MCF 10A (cell line): ENCODE measurements around the gene LRIG3. TPM values are rescaled to one million over a fixed set of nuclear protein-coding genes. Genes with fewer than 3 reads are reported as not detected.
"Not testable (repeated sequence)": the region's sequence is repeated elsewhere in the genome, so short reads cannot be mapped to it uniquely, and the experiment has no call there.

ENCODE experiments used
- BruUV-seq: library from RNA; stranded (reverse); fragments of 400-500 nt; replicated peaks from 2 replicates; lab custom pipeline; 2021; lab: Mats Ljungman, UMichigan
- CTCF ChIA-PET: fragments of 300-600 bp; sonication (Branson Sonifier 250); formaldehyde crosslinking; extraction: SDS; loops from one replicate; lab custom pipeline; 2021; ENCODE audit warnings: antibody characterized with exemption, inconsistent platforms; lab: Yijun Ruan, JAX
- POLR2A ChIA-PET: fragments of 300-600, 350-650 bp; sonication (Branson Sonifier 250); formaldehyde crosslinking; extraction: SDS; loops from one replicate; lab custom pipeline; 2020; ENCODE audit warnings: antibody characterized with exemption, inconsistent platforms; lab: Yijun Ruan, JAX
- DNase-seq: peaks from one replicate; pipeline ENCODE4 v3.0.0-alpha.2; 2018; ENCODE audit not compliant: unreplicated experiment
- H3K27ac Mint-ChIP-seq: one replicate; pipeline ENCODE4 v1.8.0; 2022; ENCODE audit warnings: mild to moderate bottlenecking, low read depth, mixed read lengths; ENCODE audit not compliant: unreplicated experiment
- H3K27me3 Mint-ChIP-seq: one replicate; pipeline ENCODE4 v1.8.0; 2022; ENCODE audit warnings: mixed read lengths; ENCODE audit not compliant: insufficient read depth, unreplicated experiment
- H3K36me3 Mint-ChIP-seq: one replicate; pipeline ENCODE4 v1.8.0; 2022; ENCODE audit warnings: mild to moderate bottlenecking, moderate library complexity, mixed read lengths; ENCODE audit not compliant: insufficient read depth, unreplicated experiment
- H3K4me1 Mint-ChIP-seq: one replicate; pipeline ENCODE4 v1.8.0; 2022; ENCODE audit warnings: mixed read lengths; ENCODE audit not compliant: insufficient read depth, unreplicated experiment
- H3K4me3 Mint-ChIP-seq: one replicate; pipeline ENCODE4 v1.8.0; 2022; ENCODE audit warnings: mild to moderate bottlenecking, moderate library complexity, mixed read lengths; ENCODE audit not compliant: unreplicated experiment
- H3K9me3 Mint-ChIP-seq: one replicate; pipeline ENCODE4 v1.8.0; 2022; ENCODE audit warnings: mixed read lengths; ENCODE audit not compliant: unreplicated experiment
- intact Hi-C: fragments of 100-400 bp; cut with micrococcal nuclease; formaldehyde crosslinking; loops from 2 replicates; pipeline ENCODE4 v1.14.1; 2022
- total RNA-seq: library from RNA; stranded (reverse); gene quantifications from 2 replicates; pipeline ENCODE4 v1.2.3, GENCODE V29; 2022
- TF ChIP-seq, protein P1 (sequence below): fragments of 200-600 bp; IDR thresholded peaks from one replicate; pipeline ENCODE4 v1.8.0; 2022; ENCODE audit warnings: antibody characterized with exemption, mild to moderate bottlenecking; ENCODE audit not compliant: unreplicated experiment

LRIG3 gene
- total RNA-seq, 1 experiment from 2014 or later: 41.5 TPM

DNA sequence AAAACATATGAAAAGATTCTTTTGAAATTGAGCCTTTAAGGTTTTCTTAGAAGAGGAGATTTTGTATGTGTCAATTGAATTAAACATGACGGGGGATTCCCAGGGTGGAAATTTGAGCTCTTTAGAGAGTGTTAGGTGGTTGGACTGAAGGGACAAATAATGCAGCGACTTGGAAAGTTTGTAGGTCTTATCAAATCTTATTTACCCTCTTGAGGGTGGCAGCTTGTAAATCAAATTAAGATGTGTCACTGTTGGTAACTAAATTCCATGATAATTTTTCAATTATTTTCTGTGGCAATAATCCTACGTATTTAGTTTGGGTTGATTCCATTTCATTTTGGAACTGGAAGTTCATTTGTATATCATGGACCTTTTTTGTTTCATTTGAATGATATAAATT is 33.7 kb upstream of the LRIG3 start:
- no peak for DNase-seq
- Mint-ChIP-seq H3K27me3 (no peaks in the 10 kb centered on the region), H3K36me3 (no peaks in the 10 kb centered on the region), H3K9me3 (no peaks in the 10 kb centered on the region), H3K27ac (no peak overlapping the region), H3K4me3 (no peak overlapping the region), H3K4me1 (no peaks in the 10 kb centered on the region)
- TF ChIP-seq, protein P1, sequence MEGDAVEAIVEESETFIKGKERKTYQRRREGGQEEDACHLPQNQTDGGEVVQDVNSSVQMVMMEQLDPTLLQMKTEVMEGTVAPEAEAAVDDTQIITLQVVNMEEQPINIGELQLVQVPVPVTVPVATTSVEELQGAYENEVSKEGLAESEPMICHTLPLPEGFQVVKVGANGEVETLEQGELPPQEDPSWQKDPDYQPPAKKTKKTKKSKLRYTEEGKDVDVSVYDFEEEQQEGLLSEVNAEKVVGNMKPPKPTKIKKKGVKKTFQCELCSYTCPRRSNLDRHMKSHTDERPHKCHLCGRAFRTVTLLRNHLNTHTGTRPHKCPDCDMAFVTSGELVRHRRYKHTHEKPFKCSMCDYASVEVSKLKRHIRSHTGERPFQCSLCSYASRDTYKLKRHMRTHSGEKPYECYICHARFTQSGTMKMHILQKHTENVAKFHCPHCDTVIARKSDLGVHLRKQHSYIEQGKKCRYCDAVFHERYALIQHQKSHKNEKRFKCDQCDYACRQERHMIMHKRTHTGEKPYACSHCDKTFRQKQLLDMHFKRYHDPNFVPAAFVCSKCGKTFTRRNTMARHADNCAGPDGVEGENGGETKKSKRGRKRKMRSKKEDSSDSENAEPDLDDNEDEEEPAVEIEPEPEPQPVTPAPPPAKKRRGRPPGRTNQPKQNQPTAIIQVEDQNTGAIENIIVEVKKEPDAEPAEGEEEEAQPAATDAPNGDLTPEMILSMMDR: no peak
- intact Hi-C loops: no loop called here
- CTCF ChIA-PET: no interaction called here
- no TSS peak for BruUV-seq
- POLR2A ChIA-PET: interaction anchor here (0.5 to 2.3 kb wide), 3 partner anchors 11 to 42 kb away, joined by 3 to 6 read pairs (median 3); partner anchors contain the start of gene LRIG3

DNA sequence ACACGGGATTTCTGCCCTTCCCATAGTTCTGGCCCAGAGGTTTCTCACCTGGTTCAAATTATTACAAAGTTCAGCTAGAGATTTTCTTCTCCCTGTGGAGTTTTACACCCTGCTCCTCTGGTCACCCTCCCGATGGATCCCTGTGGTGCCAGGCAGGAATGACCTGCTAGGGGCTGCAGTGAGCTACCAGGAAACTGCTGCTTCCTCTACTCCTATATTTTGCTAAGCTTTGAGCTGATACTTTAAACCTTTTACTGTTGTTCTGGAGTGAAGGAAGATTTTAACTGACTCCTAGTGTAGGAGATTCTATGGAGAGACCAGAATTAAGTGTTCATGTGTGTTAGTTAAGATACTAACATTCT is 30.4 kb upstream of the LRIG3 start:
- Mint-ChIP-seq H3K4me3 (no peak overlapping the region), H3K27me3 (no peaks in the 10 kb centered on the region), H3K27ac (no peak overlapping the region), H3K9me3 (peaks cover 17% of the 10 kb centered on the region), H3K36me3 (no peaks in the 10 kb centered on the region), H3K4me1 (no peaks in the 10 kb centered on the region)
- ChIA-PET POLR2A (interaction anchor here (0.6 to 0.8 kb wide), 2 partner anchors 21 to 29 kb away, joined by 3 read pairs; no protein-coding TSS in a partner anchor), CTCF (interaction anchor here (0.7 to 1.1 kb wide), 2 partner anchors 13 to 162 kb away, joined by 3 read pairs; no protein-coding TSS in a partner anchor)
- no peak for DNase-seq
- intact Hi-C loops: no loop called here
- no TSS peak for BruUV-seq
- TF ChIP-seq, protein P1: no peak

DNA sequence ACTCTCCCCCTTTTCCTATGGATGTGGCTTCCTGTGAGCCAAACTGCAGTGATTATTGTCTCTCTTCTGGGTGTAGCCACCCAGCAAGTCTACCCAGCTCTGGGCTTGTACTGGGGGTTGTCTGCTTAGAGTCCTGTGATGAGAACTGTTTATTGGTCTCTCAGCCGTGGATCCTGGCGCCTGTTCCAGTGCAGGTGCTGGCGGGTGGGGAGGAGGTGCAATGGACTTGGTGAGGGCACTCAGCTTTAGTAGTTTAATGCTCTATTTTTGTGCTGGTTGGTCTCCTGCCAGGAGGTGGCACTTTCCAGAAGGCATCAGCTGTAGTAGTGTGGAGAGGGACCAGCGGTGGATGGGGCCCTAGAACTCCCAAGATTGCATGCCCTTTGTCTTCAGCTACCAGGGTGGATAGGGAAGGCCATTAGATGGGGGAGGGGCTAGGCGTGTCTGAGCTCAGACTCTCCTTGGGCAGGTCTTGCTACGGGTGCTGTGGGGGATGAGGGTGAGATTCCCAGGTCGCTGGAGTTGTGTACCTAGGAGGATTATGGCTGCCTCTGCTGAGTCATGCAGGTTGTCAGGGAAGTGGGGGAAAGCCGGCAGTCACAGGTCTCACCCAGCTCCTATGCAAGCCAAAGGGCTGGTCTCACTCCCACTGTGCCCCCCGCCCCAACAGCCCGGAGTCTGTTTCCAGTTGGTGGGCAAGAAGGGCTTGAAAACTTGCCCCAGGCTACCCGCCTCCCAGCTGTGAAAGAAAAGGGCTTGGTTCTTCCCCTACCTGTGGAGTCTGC is 29.8 kb upstream of the LRIG3 start:
- intact Hi-C loops, BruUV-seq, H3K27ac Mint-ChIP-seq, H3K4me3 Mint-ChIP-seq, H3K36me3 Mint-ChIP-seq, H3K4me1 Mint-ChIP-seq, DNase-seq, H3K27me3 Mint-ChIP-seq: not testable (repeated sequence)
- peaks cover 17% of the 10 kb centered on the region for H3K9me3 Mint-ChIP-seq
- POLR2A ChIA-PET: interaction anchor here (0.6 to 0.8 kb wide), 2 partner anchors 21 to 29 kb away, joined by 3 read pairs; no protein-coding TSS in a partner anchor
- CTCF ChIA-PET: interaction anchor here (0.6 to 1.1 kb wide), 4 partner anchors 14 to 409 kb away, joined by 3 read pairs; no protein-coding TSS in a partner anchor

DNA sequence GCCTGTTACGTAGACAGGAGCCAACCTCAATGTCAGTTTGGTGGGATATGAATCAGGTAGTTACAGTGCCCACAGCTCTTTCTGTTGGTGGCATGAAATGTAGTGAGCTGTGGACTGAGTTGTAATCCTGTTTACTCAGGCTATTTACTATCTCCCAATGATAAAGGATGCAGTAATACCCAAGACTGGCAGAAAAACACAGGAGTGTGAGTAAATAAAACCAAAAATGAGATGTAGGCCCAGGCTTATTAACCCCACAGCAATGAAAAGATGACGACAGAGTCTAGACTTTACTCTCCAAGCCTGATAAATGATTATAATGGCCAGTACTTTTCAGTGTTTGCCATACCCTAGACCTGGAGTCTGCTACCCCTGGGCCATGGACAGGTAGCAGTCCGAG is 22.8 kb upstream of the LRIG3 start:
- H3K27ac Mint-ChIP-seq: no peak overlapping the region
- POLR2A ChIA-PET: interaction anchor here (0.6 to 0.7 kb wide), 3 partner anchors 11 to 60 kb away, joined by 3 read pairs; no protein-coding TSS in a partner anchor
- TF ChIP-seq, protein P1: no peak
- intact Hi-C loops: no loop called here
- DNase-seq: no peak
- CTCF ChIA-PET: interaction anchor here (0.6 kb wide), 1 partner anchor 12 kb away, joined by 3 read pairs; no protein-coding TSS in a partner anchor
- no peaks in the 10 kb centered on the region for H3K27me3 Mint-ChIP-seq
- H3K36me3 Mint-ChIP-seq: no peaks in the 10 kb centered on the region
- peaks cover 11% of the 10 kb centered on the region for H3K9me3 Mint-ChIP-seq
- no TSS peak for BruUV-seq
- H3K4me3 Mint-ChIP-seq: no peak overlapping the region
- H3K4me1 Mint-ChIP-seq: no peaks in the 10 kb centered on the region
